Transverse colon (tissue), 4 donors: Measurements from ENCODE around the gene NEK3. TPM values are rescaled to one million over a fixed set of nuclear protein-coding genes. Genes with fewer than 3 reads are reported as not detected.
"Not testable (repeated sequence)": the region's sequence is repeated elsewhere in the genome, so short reads cannot be mapped to it uniquely, and the experiment has no call there.

Experiments used
- DNase-seq: peaks from one replicate; pipeline ENCODE4 v3.0.0-alpha.2; 2019
- H3K27ac ChIP-seq, 4 donors: fragments of 200-600 bp; sonication (generic); 2 replicates each; pipeline ENCODE4 v1.5.1; 2016 to 2018; ENCODE audit warnings: inconsistent platforms in 4 of 4
- H3K27me3 ChIP-seq: fragments of 200-600 bp; sonication (generic); 2 replicates; pipeline ENCODE4 v1.5.1; 2017; ENCODE audit warnings: inconsistent platforms
- H3K36me3 ChIP-seq, 4 donors: fragments of 200-600 bp; sonication (generic); 2 replicates each; pipeline ENCODE4 v1.5.1; 2017 to 2019; ENCODE audit warnings: inconsistent platforms in 4 of 4
- H3K4me1 ChIP-seq, 4 donors: fragments of 200-600 bp; sonication (generic); 2 replicates each; pipeline ENCODE4 v1.5.1; 2017 to 2020; ENCODE audit warnings: inconsistent platforms in 4 of 4
- H3K4me3 ChIP-seq, 4 donors: fragments of 200-600 bp; sonication (generic); 1 replicate in 1 of 4; 2 replicates in 3 of 4; pipeline versions ENCODE4 v1.5.1 to v1.6.1; 2017 to 2019; ENCODE audit warnings: inconsistent platforms in 4 of 4
- H3K9me3 ChIP-seq, 2 donors: fragments of 200-600 bp; sonication (generic); 2 replicates each; pipeline ENCODE4 v1.5.1; 2017 to 2019; ENCODE audit warnings: inconsistent platforms in 2 of 2
- CTCF ChIP-seq, 5 experiments: fragments of 200-600 bp in 3 of 5; fragments of 450-650 bp in 2 of 5; sonication (generic) in 3 of 5; IDR thresholded peaks; 1 replicate in 2 of 5; 2 replicates in 3 of 5; pipeline ENCODE4 v1.5.1; 2016 to 2017; ENCODE audit warnings: antibody characterized with exemption in 5 of 5, inconsistent platforms in 3 of 5, mild to moderate bottlenecking in 2 of 5, moderate library complexity in 1 of 5
- EP300 ChIP-seq: sonication (generic); formaldehyde crosslinking; IDR thresholded peaks from one replicate; pipeline ENCODE4 v1.6.1; 2017; ENCODE audit warnings: antibody characterized with exemption, low read depth
- POLR2A ChIP-seq: fragments of 450-650 bp; IDR thresholded peaks from one replicate; pipeline ENCODE4 v1.6.1; 2016; ENCODE audit warnings: antibody characterized with exemption, mild to moderate bottlenecking, moderate library complexity
- POLR2AphosphoS5 ChIP-seq, 3 donors: sonication (generic); formaldehyde crosslinking; IDR thresholded peaks; one replicate each; pipeline ENCODE4 v1.6.1; 2016; ENCODE audit warnings: antibody characterized with exemption in 3 of 3
- WGBS, 2 donors: methylation state at CpG; one replicate each; pipeline ENCODE4 v1.1.5; 2018; ENCODE audit warnings: low coverage in 1 of 2; 5-methylcytosine and 5-hydroxymethylcytosine counted together
- in situ Hi-C, 4 donors: fragments of 200-750 bp; cut with MboI; loops; one replicate each; pipeline versions ENCODE4 v1.15.0 to v1.15.1; 2017; ENCODE audit warnings: low sequenced_read_pairs in 3 of 4, low pct_ligation_motif_present in 1 of 4, low pct_unique_long_range_greater_than_20kb in 1 of 4
- intact Hi-C: fragments of 100-400 bp; cut with DNase I; formaldehyde crosslinking; loops from one replicate; pipeline ENCODE4 v1.15.1; 2023; ENCODE audit warnings: low total_unique reads
- total RNA-seq, 4 donors: library from RNA; depleted of rRNA; stranded (reverse); fragments of >200 nt; gene quantifications; one replicate each; pipeline ENCODE4 v1.1.0, GENCODE V29; 2016

The NEK3 gene
- total RNA-seq, 4 donors from 2014 or later: 20.9 to 52.1 (median 25.7) TPM

GRCh38 chr13:52173373-52173772 lies 14.0 kb upstream of the NEK3 start:
- Histone ChIP-seq H3K9me3 (no peaks in the 10 kb centered on the region), H3K27ac (no peak overlapping the region), H3K4me3 (no peak overlapping the region), H3K27me3 (no peaks in the 10 kb centered on the region), H3K4me1 (peaks cover 0 to 16% (median 5%) of the 10 kb centered on the region in 4 donors), H3K36me3 (peaks cover 0 to 21% (median 9%) of the 10 kb centered on the region in 4 donors)
- DNase-seq: no peak
- TF ChIP-seq POLR2AphosphoS5 (IDR thresholded peaks at IDR 0.05) (no peak), POLR2A (no peak), EP300 (no peak), CTCF (IDR thresholded peaks at IDR 0.05) (no peak)
- in situ Hi-C loops: no loop called here
- WGBS, 2 donors: 86 to 91% methylated on average over 3 of the region's 3 CpGs
- intact Hi-C loops: no loop called here

GRCh38 chr13:52171686-52172085 lies 12.3 kb upstream of the NEK3 start:
- H3K9me3 ChIP-seq, in situ Hi-C loops, H3K4me3 ChIP-seq, DNase-seq, intact Hi-C loops, H3K27ac ChIP-seq, H3K27me3 ChIP-seq, H3K4me1 ChIP-seq: not testable (repeated sequence)
- H3K36me3 ChIP-seq: peaks cover 0 to 24% (median 10%) of the 10 kb centered on the region in 4 donors
- WGBS, 2 donors: 88 to 95% methylated on average over 1 of the region's 1 CpG

DNA sequence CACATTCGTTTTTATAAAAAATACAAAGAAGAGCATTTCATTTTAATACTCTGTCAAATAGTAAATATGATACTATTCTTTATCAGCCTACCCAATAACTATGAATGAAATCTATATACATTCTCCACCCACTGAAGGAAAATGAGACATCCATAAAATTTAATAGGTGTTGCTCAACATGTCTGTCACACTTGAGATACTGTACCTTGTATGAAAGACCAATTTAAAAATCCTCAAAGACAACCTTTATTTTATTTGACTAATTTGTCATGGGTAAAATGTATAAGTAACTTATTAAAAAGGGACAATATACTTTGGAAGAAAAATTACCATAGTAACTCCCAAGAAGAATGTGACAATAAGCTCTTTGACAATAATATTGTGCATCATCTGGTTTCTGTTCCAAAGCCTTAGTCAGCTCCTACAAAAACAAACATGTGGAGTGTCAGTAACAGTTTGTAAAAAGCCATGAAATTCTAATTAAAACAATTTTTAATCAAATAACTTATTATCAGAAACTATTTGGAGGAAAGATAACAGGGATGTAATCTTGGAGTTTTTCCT lies 11.5 kb upstream of the NEK3 start:
- H3K4me1 ChIP-seq, H3K4me3 ChIP-seq, DNase-seq, intact Hi-C loops, in situ Hi-C loops, H3K9me3 ChIP-seq, H3K27ac ChIP-seq, H3K27me3 ChIP-seq: not testable (repeated sequence)
- H3K36me3 ChIP-seq: peaks cover 0 to 24% (median 10%) of the 10 kb centered on the region in 4 donors
- 40 to 57% methylated on average over 1 of the region's 1 CpG for WGBS, 2 donors

GRCh38 chr13:52169839-52170238 lies 10.4 kb upstream of the NEK3 start:
- no peak overlapping the region for H3K4me3 ChIP-seq
- no peak overlapping the region for H3K27ac ChIP-seq
- intact Hi-C loops (no loop called here), in situ Hi-C loops (no loop called here)
- no peaks in the 10 kb centered on the region for H3K27me3 ChIP-seq
- H3K36me3 ChIP-seq: peaks cover 0 to 23% (median 9%) of the 10 kb centered on the region in 4 donors
- TF ChIP-seq CTCF (IDR thresholded peaks at IDR 0.05): no peak
- TF ChIP-seq POLR2A: no peak
- TF ChIP-seq POLR2AphosphoS5 (IDR thresholded peaks at IDR 0.05): no peak
- no peak for TF ChIP-seq EP300
- 94% methylated on average over 5 of the region's 5 CpGs for WGBS, 2 donors
- no peaks in the 10 kb centered on the region for H3K9me3 ChIP-seq
- H3K4me1 ChIP-seq: peaks cover 0 to 17% (median 0%) of the 10 kb centered on the region in 4 donors
- DNase-seq: no peak

- H3K27ac ChIP-seq: no peak overlapping the region
- no peaks in the 10 kb centered on the region for H3K9me3 ChIP-seq
- H3K27me3 ChIP-seq: no peaks in the 10 kb centered on the region
- WGBS, 2 donors: 57 to 60% methylated on average over 2 of the region's 2 CpGs
- H3K4me1 ChIP-seq: peaks cover 0 to 44% (median 17%) of the 10 kb centered on the region in 4 donors
- TF ChIP-seq POLR2A (no peak), EP300 (no peak), POLR2AphosphoS5 (IDR thresholded peaks at IDR 0.05) (no peak), CTCF (IDR thresholded peaks at IDR 0.05) (no peak)
- in situ Hi-C loops: no loop called here
- H3K4me3 ChIP-seq: no peak overlapping the region
- DNase-seq: no peak
- H3K36me3 ChIP-seq: peaks cover 0 to 13% (median 4%) of the 10 kb centered on the region in 4 donors
- intact Hi-C loops: no loop called here
Measured at GRCh38 chr13:52165411-52165810, 6.0 kb upstream of the NEK3 start.
